Measurements from ENCODE around the gene FERMT2. TPM values are rescaled to one million over a fixed set of nuclear protein-coding genes. Genes with fewer than 3 reads are reported as not detected.

The FERMT2 gene
- polyA plus RNA-seq, 1 donor from 2014 or later, result not detected

DNA sequence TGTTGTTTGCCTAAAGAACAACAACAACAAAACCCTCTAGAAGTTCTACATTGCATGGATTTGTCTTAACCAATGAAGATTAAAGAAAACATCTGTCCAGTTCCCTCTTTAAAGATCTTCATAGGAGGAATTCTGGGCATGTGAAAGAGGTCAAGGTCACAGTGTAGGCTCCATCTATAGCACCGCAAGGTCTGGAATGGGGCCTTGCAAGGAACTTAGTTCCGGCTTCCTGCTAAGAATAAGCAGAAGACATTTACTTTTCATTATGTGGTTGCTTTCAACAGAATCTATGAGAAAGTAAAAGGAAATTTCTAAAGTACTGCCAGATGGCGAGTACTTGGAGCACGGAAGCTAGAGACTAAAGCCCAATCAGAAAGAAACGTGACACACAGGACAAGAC, 102.2 kb downstream of the FERMT2 start:
- peaks cover 7% of the 10 kb centered on the region for H3K27me3 Mint-ChIP-seq
- H3K27ac Mint-ChIP-seq, result no peak overlapping the region
- no peak overlapping the region for H3K4me3 Mint-ChIP-seq
- H3K4me1 Mint-ChIP-seq, result peaks cover 0 to 12% (median 8%) of the 10 kb centered on the region in 3 donors
- no peaks in the 10 kb centered on the region for H3K9me3 Mint-ChIP-seq
- H3K36me3 Mint-ChIP-seq, result no peaks in the 10 kb centered on the region

DNA sequence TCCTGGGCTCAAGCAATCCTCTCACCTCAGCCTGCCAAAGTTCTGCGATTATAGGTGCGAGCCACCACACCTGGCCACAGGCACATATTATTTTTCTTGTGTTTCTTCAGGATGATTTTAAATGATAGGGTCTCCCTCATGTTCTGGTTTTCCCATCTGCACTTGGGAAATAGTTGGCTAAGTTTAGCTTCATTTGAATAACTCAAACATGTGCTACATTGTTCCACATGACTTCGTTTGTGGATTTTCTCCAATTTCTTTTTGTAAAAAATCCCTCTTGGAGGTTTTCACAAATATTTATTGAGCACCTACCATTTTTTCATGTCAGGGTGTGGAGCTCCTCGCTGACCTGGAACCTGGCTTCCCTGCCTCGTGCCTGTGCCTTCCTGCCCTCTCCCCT, 104.3 kb downstream of the FERMT2 start:
- Mint-ChIP-seq H3K27ac (peak overlapping the region in 1 of 3 donors; percentile 84), H3K4me1 (peaks cover 0 to 12% (median 8%) of the 10 kb centered on the region in 3 donors), H3K9me3 (no peaks in the 10 kb centered on the region), H3K27me3 (peaks cover 7% of the 10 kb centered on the region), H3K36me3 (no peaks in the 10 kb centered on the region), H3K4me3 (peak overlapping the region in 1 of 4 donors; percentile 44)

GRCh38 chr14:52845081-52845480, 105.8 kb downstream of the FERMT2 start:
- Mint-ChIP-seq H3K36me3 (no peaks in the 10 kb centered on the region), H3K4me3 (no peak overlapping the region), H3K9me3 (no peaks in the 10 kb centered on the region), H3K27me3 (peaks cover 2% of the 10 kb centered on the region), H3K27ac (no peak overlapping the region), H3K4me1 (peaks cover 0 to 12% (median 8%) of the 10 kb centered on the region in 3 donors)

GRCh38 chr14:52844262-52845060, 106.4 kb downstream of the FERMT2 start:
- Mint-ChIP-seq H3K36me3 (no peaks in the 10 kb centered on the region), H3K4me3 (no peak overlapping the region), H3K4me1 (peaks cover 0 to 12% (median 8%) of the 10 kb centered on the region in 3 donors), H3K9me3 (no peaks in the 10 kb centered on the region), H3K27ac (no peak overlapping the region), H3K27me3 (peaks cover 2% of the 10 kb centered on the region)

DNA sequence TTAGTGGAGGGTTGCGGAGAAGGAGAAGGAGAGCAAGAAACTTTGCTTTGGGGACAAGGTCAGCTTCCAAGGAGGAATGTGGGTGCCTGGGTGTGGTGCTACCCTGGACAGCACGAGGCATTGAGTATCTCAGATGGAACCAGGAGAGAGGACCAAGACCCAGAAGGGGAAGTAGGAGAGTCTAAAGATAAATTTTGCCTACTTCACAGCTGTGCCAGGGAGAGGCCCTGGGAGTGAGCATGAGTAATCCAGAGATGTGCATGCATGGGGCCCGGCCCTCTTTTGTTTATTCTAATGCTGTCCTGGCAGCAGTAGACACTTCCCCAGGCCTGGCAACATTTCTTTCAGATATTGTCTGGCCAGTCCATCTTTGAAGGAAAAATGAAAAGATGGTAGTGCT, 110.0 kb downstream of the FERMT2 start:
- no peaks in the 10 kb centered on the region for H3K9me3 Mint-ChIP-seq
- peaks cover 2% of the 10 kb centered on the region for H3K27me3 Mint-ChIP-seq
- no peak overlapping the region for H3K4me3 Mint-ChIP-seq
- H3K36me3 Mint-ChIP-seq, result no peaks in the 10 kb centered on the region
- H3K27ac Mint-ChIP-seq, result no peak overlapping the region
- peaks cover 0 to 14% (median 7%) of the 10 kb centered on the region in 3 donors for H3K4me1 Mint-ChIP-seq

DNA sequence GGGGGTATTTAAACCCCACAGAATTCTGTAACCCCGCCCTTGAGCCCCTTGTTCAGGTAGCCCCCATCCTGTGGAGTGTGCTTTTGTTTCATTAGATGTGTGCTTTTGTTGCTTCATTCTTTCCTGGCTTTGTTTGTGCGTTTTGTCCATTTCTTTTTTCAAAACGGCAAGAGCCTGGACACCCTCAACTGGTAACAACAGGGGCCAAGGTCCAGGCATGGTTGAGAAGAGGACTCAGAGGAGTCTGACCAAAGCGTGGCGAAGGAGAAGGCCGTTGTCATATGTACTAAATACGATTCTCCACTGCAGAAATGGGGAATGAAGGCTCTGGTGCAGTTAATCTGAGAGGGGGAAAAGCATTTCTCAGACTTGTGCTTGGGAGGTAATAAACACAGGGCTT, 113.4 kb downstream of the FERMT2 start:
- peaks cover 5% of the 10 kb centered on the region for H3K27me3 Mint-ChIP-seq

DNA sequence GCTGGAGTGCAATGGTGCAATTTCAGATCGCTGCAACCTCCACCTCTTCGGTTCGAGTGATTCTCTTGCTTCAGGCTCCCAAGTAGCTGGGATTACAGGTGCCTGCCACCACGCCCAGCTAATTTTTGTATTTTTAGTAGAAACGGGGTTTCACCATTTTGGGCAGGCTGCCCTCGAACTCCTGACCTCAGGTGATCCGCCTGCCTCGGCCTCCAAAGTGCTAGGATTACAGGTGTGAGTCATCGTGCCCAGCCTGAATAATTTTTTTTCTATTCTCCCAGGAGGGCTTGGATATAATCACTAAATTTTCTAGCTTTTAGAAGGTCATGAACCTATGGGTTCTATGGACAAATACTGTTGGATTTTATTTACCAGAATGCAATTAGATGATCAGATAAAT, 114.8 kb downstream of the FERMT2 start:
- no peak overlapping the region for H3K27ac Mint-ChIP-seq
- H3K4me3 Mint-ChIP-seq, result no peak overlapping the region
- H3K27me3 Mint-ChIP-seq, result peaks cover 5% of the 10 kb centered on the region
- no peaks in the 10 kb centered on the region for H3K36me3 Mint-ChIP-seq
- peaks cover 0 to 7% (median 0%) of the 10 kb centered on the region in 3 donors for H3K4me1 Mint-ChIP-seq
- H3K9me3 Mint-ChIP-seq, result no peaks in the 10 kb centered on the region

More for the DNA sequence above, 113.4 kb downstream of the FERMT2 start:
- Mint-ChIP-seq H3K4me1 (peaks cover 0 to 7% (median 0%) of the 10 kb centered on the region in 3 donors), H3K9me3 (no peaks in the 10 kb centered on the region), H3K4me3 (peak overlapping the region in 1 of 4 donors; percentile 18), H3K27ac (no peak overlapping the region), H3K36me3 (no peaks in the 10 kb centered on the region)

- Mint-ChIP-seq H3K9me3 (no peaks in the 10 kb centered on the region), H3K27me3 (peaks cover 5% of the 10 kb centered on the region), H3K4me3 (no peak overlapping the region), H3K27ac (no peak overlapping the region), H3K4me1 (peaks cover 0 to 7% (median 0%) of the 10 kb centered on the region in 3 donors), H3K36me3 (no peaks in the 10 kb centered on the region)
Measured at GRCh38 chr14:52835122-52835903, 115.5 kb downstream of the FERMT2 start.

- no peak overlapping the region for H3K4me3 Mint-ChIP-seq
- H3K4me1 Mint-ChIP-seq, result peaks cover 0 to 7% (median 0%) of the 10 kb centered on the region in 3 donors
- H3K27me3 Mint-ChIP-seq, result peaks cover 5% of the 10 kb centered on the region
- no peaks in the 10 kb centered on the region for H3K9me3 Mint-ChIP-seq
- H3K27ac Mint-ChIP-seq, result no peak overlapping the region
- H3K36me3 Mint-ChIP-seq, result no peaks in the 10 kb centered on the region
Measured at GRCh38 chr14:52834440-52834842, 116.4 kb downstream of the FERMT2 start.

DNA sequence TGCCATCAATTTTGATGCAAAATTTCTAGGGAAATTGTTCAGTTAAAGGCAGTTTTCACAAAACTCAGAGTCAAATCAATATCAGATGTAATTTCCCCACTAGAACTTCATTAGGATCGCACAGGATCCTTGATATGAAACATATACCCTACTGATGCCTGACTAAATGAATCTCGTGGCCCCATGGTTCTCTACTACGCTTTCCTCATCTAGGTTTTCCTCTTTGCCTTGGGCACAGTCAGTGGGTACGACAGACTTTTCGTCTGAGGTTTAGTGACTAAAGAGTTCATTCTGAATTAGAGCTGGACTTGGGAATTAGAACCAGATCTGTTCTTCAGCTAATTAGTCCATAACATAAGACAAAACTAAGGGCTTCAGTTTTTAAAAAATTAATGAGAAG, 117.0 kb downstream of the FERMT2 start:
- peaks cover 5% of the 10 kb centered on the region for H3K27me3 Mint-ChIP-seq
- H3K4me1 Mint-ChIP-seq, result peaks cover 0 to 7% (median 0%) of the 10 kb centered on the region in 3 donors
- H3K4me3 Mint-ChIP-seq, result no peak overlapping the region
- H3K27ac Mint-ChIP-seq, result no peak overlapping the region
- H3K9me3 Mint-ChIP-seq, result no peaks in the 10 kb centered on the region
- no peaks in the 10 kb centered on the region for H3K36me3 Mint-ChIP-seq

DNA sequence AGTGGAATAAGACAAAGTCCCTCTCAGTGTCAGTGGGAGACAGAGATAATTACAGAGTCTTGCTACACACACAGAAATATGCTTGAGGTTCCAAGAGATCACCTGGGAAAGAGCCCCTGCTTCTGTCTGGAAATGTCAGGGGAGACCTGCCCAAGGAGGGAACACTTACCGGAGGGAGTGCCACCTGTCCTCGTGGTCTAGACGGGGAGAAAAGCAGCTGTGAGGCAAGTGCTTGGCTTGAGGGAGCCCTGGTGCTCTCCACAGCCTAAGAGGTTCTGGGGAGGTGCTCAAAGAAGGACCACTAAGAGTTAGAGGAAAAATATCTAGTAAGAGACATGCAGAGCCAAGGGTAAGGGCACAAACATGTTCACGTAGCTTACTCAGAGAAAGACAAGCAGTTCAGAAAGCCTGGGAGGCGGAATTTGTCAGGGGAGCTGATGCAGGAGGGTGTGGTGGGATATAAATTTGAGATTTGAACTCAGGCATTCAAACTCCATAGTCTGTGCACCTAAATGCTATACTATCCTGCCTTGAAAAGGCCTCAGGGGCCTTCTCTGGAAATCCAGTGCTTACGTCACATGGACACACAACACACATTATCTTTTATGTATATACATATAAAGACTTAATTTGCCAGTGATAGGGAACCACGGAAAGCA, 121.2 kb downstream of the FERMT2 start:
- no peak overlapping the region for H3K27ac Mint-ChIP-seq
- no peak overlapping the region for H3K4me3 Mint-ChIP-seq
- no peaks in the 10 kb centered on the region for H3K36me3 Mint-ChIP-seq
- peaks cover 2% of the 10 kb centered on the region for H3K27me3 Mint-ChIP-seq
- peaks cover 0 to 2% (median 2%) of the 10 kb centered on the region in 3 donors for H3K4me1 Mint-ChIP-seq
- no peaks in the 10 kb centered on the region for H3K9me3 Mint-ChIP-seq

DNA sequence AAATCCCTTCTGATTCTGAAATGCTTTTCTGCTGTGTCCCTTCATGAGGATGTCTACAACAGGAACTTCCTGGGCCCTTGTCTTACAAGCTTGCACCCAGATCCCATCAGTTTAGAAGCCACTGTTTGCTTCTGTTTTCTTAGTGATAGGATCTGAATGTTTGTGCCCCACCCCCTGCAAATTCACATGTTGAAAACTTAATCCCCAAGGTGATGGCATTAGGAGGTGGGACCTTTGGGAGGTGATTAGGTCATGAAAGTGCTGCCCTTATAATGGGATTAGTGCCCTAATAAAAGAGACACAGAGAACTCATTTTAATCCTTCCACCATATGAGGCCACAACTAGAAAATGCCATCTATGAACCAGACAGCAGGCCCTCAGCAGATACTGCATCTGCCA, 123.4 kb downstream of the FERMT2 start:
- Mint-ChIP-seq H3K4me3 (no peak overlapping the region), H3K4me1 (peaks cover 0 to 6% (median 5%) of the 10 kb centered on the region in 3 donors), H3K9me3 (no peaks in the 10 kb centered on the region), H3K36me3 (no peaks in the 10 kb centered on the region), H3K27me3 (peaks cover 7% of the 10 kb centered on the region), H3K27ac (no peak overlapping the region)

DNA sequence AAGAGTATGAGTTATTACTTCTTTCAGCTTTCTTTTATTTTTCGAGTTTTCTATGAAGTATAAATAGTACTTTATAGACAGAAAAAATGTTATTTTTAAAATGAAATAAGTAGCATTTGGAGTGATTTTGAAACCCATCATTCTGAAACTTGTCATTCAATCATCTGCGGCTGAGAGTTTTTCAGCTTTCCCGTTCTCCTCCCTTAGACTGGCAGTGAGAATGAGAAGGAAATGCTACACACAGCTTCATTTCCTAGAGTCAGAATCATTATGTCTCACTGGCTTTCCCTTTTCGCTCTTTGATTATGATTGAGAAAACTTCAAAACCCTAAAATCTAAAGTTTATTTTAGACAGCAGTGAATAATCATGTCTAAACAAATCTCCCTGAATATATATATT, 125.8 kb downstream of the FERMT2 start:
- Mint-ChIP-seq H3K27ac (no peak overlapping the region), H3K36me3 (no peaks in the 10 kb centered on the region), H3K9me3 (no peaks in the 10 kb centered on the region), H3K4me3 (no peak overlapping the region), H3K4me1 (peaks cover 0 to 6% (median 5%) of the 10 kb centered on the region in 3 donors), H3K27me3 (peaks cover 7% of the 10 kb centered on the region)

DNA sequence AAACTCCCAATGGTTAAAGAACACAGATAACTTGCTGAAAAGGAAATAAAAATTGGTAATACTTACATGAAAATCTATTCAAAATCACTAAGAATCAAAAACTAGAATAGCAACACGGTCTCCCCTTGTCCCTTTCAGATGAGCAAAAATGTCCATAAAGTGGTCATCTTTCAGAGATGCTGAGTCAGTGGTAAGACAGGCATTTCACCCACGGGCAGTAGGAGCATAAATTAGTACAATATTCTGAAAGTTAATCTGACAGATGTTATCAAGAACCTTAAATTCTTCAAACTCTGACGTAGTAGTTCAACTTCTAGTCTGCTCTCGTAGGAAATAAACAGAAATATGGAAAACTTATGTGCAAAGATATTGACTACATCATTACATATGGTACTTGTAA, 126.4 kb downstream of the FERMT2 start:
- Mint-ChIP-seq H3K27ac (no peak overlapping the region), H3K36me3 (no peaks in the 10 kb centered on the region), H3K4me1 (peaks cover 0 to 6% (median 5%) of the 10 kb centered on the region in 3 donors), H3K4me3 (no peak overlapping the region), H3K27me3 (peaks cover 7% of the 10 kb centered on the region), H3K9me3 (no peaks in the 10 kb centered on the region)

- Mint-ChIP-seq H3K27ac (no peak overlapping the region), H3K27me3 (peaks cover 9% of the 10 kb centered on the region), H3K36me3 (no peaks in the 10 kb centered on the region), H3K4me1 (peaks cover 0 to 6% (median 5%) of the 10 kb centered on the region in 3 donors), H3K9me3 (no peaks in the 10 kb centered on the region), H3K4me3 (peak overlapping the region in 1 of 4 donors; percentile 13)
Measured at GRCh38 chr14:52821805-52822250, 129.0 kb downstream of the FERMT2 start.

All from IgD-negative memory B cell (primary cell).